ENCODE results near the gene GJA8.
A peak's percentile ranks its signal among the peaks of the same experiment; 100 is the strongest.
"Not testable (repeated sequence)": the region's sequence is repeated elsewhere in the genome, so short reads cannot be mapped to it uniquely, and the experiment has no call there.

The GJA8 gene

DNA sequence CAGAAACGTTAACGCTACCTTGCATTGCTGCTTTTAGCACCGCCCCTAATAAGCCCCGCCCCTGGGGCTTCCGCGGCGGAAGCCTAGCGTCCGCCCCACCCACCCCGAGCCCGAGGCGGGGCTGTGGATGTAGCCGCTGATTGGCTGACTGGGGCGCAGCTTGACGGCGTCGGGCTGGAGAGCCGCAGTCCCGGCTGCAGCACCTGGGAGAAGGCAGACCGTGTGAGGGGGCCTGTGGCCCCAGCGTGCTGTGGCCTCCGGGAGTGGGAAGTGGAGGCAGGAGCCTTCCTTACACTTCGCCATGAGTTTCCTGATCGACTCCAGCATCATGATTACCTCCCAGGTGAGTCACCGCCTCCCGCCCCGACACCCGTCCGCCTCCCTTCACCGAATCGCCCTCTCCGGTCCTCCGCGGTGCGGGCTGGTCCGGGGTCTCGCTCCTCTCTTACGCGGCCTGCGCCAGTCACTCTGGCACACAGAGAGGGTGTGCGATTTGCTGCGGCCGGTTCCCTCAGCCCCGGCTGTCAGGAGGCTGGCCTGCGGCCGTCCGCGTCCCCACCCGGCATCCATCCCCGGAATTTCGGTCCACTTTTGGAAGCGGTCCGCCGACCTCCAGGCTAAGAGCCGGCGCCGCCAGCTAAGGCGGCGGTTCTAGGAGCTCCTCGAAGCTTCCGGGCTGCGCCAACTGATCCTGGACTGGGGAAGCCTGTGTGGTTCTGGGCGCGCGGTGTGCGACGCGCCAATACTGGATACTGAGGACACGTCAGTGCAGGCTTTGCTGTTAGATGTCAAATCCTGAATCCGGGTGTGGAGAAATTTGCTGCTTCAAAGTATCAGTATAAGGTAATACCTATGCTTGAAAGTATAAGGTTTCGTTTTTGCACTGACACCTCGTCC, 25.9 kb downstream of the GJA8 start, which contains the start of gene GPR89B:
Gene GPR89B, plus strand, starts transcription at position 185 of the 897 bp plus-strand sequence. Its CDS starts 117 bp downstream, at position 302.
- peak; percentile 72 for DNase-seq

GRCh38 chr1:147931137-147931536, 28.5 kb downstream of the GJA8 start:
- not testable (repeated sequence) for DNase-seq

DNA sequence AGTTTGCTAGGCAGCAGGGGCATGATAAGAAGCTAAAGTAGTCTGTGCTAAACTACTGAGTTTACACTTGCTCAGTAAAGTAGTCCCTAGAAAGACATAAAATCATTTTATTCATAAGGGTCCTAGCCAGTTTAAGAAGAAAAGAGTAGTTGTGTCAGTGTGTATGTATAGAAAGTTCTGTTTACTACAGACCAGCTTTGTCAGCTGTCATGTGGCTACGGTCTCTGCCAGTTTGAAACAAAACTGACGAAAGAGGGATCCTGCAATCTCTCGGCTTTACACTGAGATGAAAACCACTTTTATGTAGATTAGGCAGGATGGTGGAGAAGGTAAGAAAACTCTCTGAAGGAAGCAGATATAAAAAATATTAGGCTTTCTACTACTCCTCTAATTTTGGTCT, 32.7 kb downstream of the GJA8 start:
- not testable (repeated sequence) for DNase-seq

- not testable (repeated sequence) for DNase-seq
These were observed 37.9 kb downstream of the GJA8 start for GRCh38 chr1:147940456-147940855.

DNA sequence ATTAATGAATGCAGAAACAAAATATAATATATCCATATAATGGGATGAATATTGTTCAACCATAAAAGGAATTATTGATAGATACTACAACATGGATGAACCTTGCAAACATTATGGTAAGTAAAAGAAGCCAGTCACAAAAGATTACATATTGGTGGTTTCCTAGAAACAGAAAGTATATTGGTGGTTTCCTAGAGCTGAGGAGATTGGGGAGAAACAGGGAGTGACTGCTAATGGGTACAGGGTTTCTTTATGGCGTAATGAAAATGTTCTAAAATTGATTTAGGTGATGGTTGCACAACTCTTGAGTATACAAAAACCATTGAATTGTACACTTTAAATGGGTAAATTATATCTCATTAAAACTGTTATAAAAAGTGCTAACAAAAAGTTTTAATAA, 40.0 kb downstream of the GJA8 start:
- DNase-seq, result not testable (repeated sequence)

GRCh38 chr1:147949517-147949916, 46.9 kb downstream of the GJA8 start:
- not testable (repeated sequence) for DNase-seq

Measured in NCI-H1694 (cell line).